Epithelial cell of esophagus (primary cell): ENCODE measurements around the gene ALDH4A1.

Experiments
- DNase-seq: peaks from one replicate; pipeline ENCODE4 v3.0.0; 2010; ENCODE audit warnings: low read depth
- H3K4me3 ChIP-seq: 2 replicates; pipeline ENCODE4 v1.5.1; 2011; ENCODE audit warnings: mild to moderate bottlenecking, low read length, control low read depth
- TF ChIP-seq, protein P1 (sequence below): IDR thresholded peaks from 2 replicates; pipeline ENCODE4 v1.5.1; 2011; ENCODE audit warnings: low read depth, mild to moderate bottlenecking, low read length, control low read depth, inconsistent platforms; ENCODE audit not compliant: insufficient read depth; ENCODE audit errors: missing control alignments

ALDH4A1 gene

DNA sequence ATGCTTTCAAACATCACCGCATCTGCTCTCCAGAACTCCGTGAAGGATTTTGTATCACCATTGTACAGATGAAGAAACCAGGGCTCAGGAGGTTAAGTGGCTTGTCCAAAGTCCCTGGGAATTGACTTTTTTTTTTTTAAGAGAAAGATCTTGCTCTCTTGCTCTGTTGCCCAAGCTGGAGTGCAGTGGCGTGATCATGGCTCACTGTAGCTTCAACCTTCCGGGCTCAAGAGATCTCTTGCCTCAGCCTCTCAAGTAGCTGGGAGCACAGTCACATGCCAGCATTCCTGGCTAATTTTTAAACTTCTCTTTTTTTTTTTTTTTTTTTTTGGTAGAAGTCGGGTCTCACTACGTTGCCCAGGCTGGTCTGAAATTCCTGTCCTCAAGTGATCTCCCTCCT, 36.0 kb downstream of the ALDH4A1 start:
- H3K4me3 ChIP-seq = no peak overlapping the region
- TF ChIP-seq, protein P1, sequence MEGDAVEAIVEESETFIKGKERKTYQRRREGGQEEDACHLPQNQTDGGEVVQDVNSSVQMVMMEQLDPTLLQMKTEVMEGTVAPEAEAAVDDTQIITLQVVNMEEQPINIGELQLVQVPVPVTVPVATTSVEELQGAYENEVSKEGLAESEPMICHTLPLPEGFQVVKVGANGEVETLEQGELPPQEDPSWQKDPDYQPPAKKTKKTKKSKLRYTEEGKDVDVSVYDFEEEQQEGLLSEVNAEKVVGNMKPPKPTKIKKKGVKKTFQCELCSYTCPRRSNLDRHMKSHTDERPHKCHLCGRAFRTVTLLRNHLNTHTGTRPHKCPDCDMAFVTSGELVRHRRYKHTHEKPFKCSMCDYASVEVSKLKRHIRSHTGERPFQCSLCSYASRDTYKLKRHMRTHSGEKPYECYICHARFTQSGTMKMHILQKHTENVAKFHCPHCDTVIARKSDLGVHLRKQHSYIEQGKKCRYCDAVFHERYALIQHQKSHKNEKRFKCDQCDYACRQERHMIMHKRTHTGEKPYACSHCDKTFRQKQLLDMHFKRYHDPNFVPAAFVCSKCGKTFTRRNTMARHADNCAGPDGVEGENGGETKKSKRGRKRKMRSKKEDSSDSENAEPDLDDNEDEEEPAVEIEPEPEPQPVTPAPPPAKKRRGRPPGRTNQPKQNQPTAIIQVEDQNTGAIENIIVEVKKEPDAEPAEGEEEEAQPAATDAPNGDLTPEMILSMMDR = no peak
- DNase-seq = no peak

DNA sequence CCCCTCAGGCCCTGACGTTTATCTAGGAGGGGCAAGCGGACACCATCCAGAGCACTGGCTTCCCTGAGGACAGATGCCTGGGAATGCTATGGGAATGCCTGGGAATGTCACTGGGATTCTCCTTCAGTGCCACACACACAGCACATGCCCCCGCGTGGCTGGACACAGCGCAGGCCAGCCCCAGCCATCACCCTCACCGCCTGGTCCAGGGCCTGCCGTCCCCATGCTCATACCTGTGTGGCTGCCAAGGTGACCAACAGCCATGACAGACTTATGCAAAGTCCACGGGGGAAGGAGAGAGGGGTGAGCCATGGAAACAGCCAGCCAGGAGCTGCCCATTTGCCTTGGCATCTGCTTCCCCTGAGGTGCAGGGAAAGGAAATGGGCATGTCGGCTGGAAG, 37.2 kb downstream of the ALDH4A1 start:
- no peak overlapping the region for H3K4me3 ChIP-seq
- DNase-seq = no peak
- TF ChIP-seq, protein P1 = no peak

DNA sequence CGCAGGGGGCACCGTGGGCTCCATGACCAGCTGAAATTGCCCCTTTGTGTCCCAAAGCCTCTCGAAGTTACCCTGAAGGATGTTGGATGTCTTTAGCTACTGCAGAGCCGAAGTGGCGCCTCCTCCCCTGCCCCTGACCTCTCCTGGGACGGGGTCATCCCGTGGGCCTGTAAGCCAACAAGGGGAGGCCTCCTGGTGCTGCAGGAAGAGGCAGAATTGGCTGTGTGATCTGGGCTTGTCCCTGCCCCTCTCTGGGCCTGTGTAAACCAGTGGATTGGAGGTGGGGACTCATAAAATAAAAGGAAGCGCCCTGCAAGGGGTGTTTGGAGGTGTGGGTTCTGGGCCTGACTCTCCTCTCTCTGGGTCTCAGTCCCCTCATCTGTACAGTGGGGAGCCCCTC, 40.8 kb downstream of the ALDH4A1 start:
- no peak overlapping the region for H3K4me3 ChIP-seq
- no peak for DNase-seq
- TF ChIP-seq, protein P1 = no peak

DNA sequence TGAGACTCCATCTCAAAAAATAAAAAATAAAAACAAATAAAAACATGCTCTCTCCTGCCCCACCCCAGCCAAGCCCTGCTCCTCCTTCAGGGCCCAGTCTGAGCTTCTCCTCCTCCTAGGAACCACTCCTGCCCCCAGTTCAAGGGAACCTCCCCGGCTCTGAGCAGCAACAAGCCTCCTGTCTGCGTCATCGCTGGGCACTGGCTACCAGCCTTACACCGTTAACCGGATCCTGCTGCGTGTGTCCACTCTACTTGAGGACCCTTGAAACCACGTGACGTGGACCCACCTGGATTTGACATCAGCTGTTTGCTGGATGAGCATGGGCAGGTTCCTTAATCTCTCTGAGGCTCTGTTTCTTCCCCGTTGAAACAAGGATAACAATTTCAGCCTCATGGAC, 41.3 kb downstream of the ALDH4A1 start:
- no peak overlapping the region for H3K4me3 ChIP-seq
- TF ChIP-seq, protein P1 = no peak
- DNase-seq = no peak

DNA sequence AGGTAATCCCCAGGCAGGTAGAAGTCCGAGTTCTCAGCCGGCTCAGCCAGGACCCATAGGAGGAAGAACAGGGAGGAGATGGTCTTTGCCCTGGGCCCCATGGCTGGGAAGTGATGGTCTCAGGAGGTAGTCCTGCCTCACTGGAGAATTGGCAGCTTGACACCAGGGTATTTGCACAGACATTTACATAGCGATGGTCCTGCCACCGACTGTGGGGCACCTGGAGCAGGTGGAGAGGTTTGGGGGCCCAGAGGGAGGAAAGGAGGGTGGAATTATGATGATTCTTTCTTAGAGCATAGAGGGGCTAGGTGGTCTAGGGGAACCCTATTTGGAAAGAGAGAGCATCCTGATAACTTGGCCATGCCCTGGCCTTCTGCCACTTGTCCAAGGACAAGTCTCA, 42.8 kb downstream of the ALDH4A1 start, which contains the start of gene TAS1R2:
Gene TAS1R2 (minus strand): TSS at position 101 of the 400 bp plus-strand sequence. CDS start 0 bp downstream, at position 101.
- TF ChIP-seq, protein P1 = no peak
- no peak within 1 kb of the TSS for H3K4me3 ChIP-seq
- DNase-seq = no peak

DNA sequence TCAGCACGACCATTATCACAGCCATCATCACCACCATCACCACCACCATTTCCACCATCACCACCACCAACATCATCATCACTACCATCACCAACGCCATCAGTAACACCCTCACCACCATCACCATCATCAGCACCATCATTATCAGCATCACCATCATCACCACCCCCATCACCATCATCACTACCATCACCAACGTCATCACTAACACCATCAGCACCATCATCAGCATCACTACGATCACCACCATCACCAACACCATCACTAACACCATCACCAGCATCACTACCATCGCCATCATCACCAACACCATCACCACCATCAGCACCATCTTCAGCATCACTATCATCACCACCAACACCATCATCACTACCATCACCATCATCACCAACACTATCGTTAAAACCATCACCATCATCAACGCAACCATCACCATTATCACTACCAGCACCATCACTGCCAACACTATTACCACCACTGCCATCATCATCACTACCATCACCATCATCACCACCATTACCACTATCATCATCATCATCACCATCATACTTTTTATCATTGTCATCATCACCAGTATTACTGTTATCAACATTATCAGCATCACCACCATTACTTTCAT, 44.2 kb downstream of the ALDH4A1 start:
- TF ChIP-seq, protein P1 = no peak
- no peak for DNase-seq
- no peak overlapping the region for H3K4me3 ChIP-seq

DNA sequence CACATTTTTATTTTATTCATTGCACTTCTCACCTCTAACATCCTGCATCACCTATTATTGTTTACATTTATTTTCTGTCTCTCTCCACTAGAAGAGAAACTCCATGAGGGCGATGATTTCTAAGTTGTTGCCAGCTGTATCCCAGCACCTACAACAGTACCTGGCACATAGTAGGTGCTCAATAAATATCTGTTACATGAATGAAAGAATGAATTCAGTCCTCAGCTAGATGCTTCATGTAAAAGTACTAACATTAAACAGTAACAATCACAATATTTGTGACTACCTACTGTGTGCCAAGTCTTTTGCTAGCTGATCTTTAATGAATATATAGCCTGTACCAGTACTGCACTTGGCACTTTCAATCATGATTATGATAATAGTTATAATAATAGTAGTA, 45.9 kb downstream of the ALDH4A1 start:
- no peak overlapping the region for H3K4me3 ChIP-seq
- TF ChIP-seq, protein P1 = no peak
- DNase-seq = no peak
